ENCODE measurements around the gene DLG2.

DNA sequence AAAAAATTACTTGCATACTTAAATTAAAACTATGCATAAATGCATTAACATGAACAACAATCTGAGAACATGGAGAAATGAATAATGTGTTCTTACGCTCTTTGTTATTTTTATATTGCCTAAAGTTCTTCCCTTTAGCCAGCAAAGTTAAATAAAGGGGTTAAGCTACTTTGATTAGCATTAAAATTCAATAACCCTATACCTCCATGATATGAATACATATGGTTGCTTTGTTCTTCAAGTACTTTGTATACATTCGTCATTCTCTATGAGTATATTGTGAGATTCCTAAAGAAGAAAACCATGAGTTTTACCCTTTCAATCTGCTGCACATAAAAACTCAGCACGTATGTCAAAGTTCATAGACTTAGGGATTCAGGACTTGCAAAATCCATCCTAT, 578.3 kb downstream of the DLG2 start:
- TF ChIP-seq, protein P1, sequence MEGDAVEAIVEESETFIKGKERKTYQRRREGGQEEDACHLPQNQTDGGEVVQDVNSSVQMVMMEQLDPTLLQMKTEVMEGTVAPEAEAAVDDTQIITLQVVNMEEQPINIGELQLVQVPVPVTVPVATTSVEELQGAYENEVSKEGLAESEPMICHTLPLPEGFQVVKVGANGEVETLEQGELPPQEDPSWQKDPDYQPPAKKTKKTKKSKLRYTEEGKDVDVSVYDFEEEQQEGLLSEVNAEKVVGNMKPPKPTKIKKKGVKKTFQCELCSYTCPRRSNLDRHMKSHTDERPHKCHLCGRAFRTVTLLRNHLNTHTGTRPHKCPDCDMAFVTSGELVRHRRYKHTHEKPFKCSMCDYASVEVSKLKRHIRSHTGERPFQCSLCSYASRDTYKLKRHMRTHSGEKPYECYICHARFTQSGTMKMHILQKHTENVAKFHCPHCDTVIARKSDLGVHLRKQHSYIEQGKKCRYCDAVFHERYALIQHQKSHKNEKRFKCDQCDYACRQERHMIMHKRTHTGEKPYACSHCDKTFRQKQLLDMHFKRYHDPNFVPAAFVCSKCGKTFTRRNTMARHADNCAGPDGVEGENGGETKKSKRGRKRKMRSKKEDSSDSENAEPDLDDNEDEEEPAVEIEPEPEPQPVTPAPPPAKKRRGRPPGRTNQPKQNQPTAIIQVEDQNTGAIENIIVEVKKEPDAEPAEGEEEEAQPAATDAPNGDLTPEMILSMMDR (IDR thresholded peaks at IDR 0.05; ENCODE audit: insufficient read depth, low read length): no peak
- TF ChIP-seq POLR2AphosphoS5 (IDR thresholded peaks at IDR 0.05; ENCODE audit: low read depth): no peak
